Measurements from ENCODE around the gene GALNT16. TPM values are rescaled to one million over a fixed set of nuclear protein-coding genes. Genes with fewer than 3 reads are reported as not detected.
A peak's percentile ranks its signal among the peaks of the same experiment; 100 is the strongest.

The GALNT16 gene
- total and polyA plus RNA-seq, 2 donors (not counting 1 experiment from before 2014, with no cell fraction given) = 0.09 to 3.4 TPM

DNA sequence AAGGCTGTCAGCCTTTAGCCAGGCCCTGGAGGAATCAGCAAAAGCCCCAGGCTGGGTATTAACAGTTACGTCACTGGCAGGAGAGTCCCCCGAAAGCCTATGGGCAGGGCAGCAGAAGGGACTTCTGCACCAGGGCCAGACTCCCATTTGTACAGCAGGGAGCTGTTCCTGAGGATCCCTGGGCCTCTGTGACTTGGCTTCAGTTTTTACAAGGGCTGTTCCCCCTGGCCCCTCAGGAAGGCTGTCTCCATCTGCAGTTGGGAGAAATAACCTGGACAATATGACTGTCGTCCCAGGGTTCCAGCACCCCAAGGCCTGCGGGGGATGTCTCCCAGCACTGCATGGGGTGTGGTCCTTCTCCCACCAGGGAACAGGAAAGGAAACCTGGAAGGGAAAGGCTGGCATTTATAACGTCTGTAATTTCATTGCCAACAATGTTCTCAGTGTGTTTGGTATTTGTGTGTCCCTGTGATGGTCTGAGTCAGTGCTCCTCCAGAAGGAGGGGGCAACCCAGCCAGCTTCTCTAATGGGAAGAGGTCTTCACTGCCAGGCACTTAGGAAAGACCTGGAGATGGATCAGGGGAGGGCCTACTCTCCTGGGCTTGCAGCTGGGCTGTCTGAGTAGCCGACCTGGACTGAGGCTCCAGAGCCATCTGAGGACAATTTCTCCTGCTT is 95.8 kb downstream of the GALNT16 start:
- ChIA-PET POLR2A (interaction anchor here (1.3 kb wide), 1 partner anchor 42 kb away, joined by 8 read pairs; the partner anchor contains the start of genes ERH and SLC39A9), CTCF (interaction anchor here (0.6 kb wide), 1 partner anchor 568 kb away, joined by 4 read pairs; no protein-coding TSS in a partner anchor)
- H3K27me3 Mint-ChIP-seq = no peaks in the 10 kb centered on the region
- TF ChIP-seq, protein P1, sequence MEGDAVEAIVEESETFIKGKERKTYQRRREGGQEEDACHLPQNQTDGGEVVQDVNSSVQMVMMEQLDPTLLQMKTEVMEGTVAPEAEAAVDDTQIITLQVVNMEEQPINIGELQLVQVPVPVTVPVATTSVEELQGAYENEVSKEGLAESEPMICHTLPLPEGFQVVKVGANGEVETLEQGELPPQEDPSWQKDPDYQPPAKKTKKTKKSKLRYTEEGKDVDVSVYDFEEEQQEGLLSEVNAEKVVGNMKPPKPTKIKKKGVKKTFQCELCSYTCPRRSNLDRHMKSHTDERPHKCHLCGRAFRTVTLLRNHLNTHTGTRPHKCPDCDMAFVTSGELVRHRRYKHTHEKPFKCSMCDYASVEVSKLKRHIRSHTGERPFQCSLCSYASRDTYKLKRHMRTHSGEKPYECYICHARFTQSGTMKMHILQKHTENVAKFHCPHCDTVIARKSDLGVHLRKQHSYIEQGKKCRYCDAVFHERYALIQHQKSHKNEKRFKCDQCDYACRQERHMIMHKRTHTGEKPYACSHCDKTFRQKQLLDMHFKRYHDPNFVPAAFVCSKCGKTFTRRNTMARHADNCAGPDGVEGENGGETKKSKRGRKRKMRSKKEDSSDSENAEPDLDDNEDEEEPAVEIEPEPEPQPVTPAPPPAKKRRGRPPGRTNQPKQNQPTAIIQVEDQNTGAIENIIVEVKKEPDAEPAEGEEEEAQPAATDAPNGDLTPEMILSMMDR (IDR thresholded peaks at IDR 0.05) = no peak
- no peak for TF ChIP-seq EZH2 (IDR thresholded peaks at IDR 0.05; ENCODE audit: borderline replicate concordance, insufficient read depth, low read depth, low read length, poor library complexity, severe bottlenecking)
- Histone ChIP-seq H3K79me2 (ENCODE audit: control insufficient read depth, insufficient read depth, low read length) (no peaks in the 10 kb centered on the region), H3K36me3 (replicated peaks in 1 of 2; ENCODE audit: control extremely low read depth in 1 of 2, control insufficient read depth in 1 of 2, extremely low read depth in 1 of 2, insufficient read depth in 2 of 2, low read length in 1 of 2) (no peaks in the 10 kb centered on the region), H3K4me3 (ENCODE audit: control extremely low read depth in 1 of 5, extremely low read depth in 1 of 5, insufficient read depth in 1 of 5, low read depth in 2 of 5, low read length in 4 of 5) (no peak overlapping the region), H3K27me3 (replicated peaks in 1 of 4; ENCODE audit: control extremely low read depth in 1 of 4, control insufficient read depth in 3 of 4, insufficient read depth in 4 of 4, low read length in 3 of 4) (no peaks in the 10 kb centered on the region), H3K27ac (ENCODE audit: low read length in 2 of 2) (peak overlapping the region in 1 of 2 donors; percentile 93), H3K9ac (ENCODE audit: low read length) (no peak overlapping the region), H3K9me3 (ENCODE audit: control extremely low read depth in 1 of 3, control insufficient read depth in 2 of 3, insufficient read depth in 1 of 3, low read length in 2 of 3) (no peaks in the 10 kb centered on the region), H4K20me1 (ENCODE audit: control insufficient read depth, insufficient read depth, low read length, poor library complexity, severe bottlenecking) (no peaks in the 10 kb centered on the region), H2AFZ (ENCODE audit: insufficient read depth, low read depth, low read length, poor library complexity, severe bottlenecking) (peak overlapping the region; percentile 79), H3K4me1 (ENCODE audit: control insufficient read depth in 2 of 2, insufficient read depth in 2 of 2, low read length in 2 of 2) (peaks cover 32 to 48% of the 10 kb centered on the region in 2 donors), H3K4me2 (replicated peaks; ENCODE audit: low read depth, low read length, poor library complexity, severe bottlenecking) (peak overlapping the region; percentile 72)
- intact Hi-C loops (cut with micrococcal nuclease) = no loop called here
- H3K9me3 Mint-ChIP-seq (ENCODE audit: insufficient read depth) = no peaks in the 10 kb centered on the region
- DNase-seq (no peak), ATAC-seq (ENCODE audit: low read depth) (no peak)
- H3K4me3 Mint-ChIP-seq = peak overlapping the region; percentile 81
- peaks cover 56% of the 10 kb centered on the region for H3K4me1 Mint-ChIP-seq
- WGBS (ENCODE audit: insufficient coverage) = 89% methylated on average over 6 of the region's 6 CpGs
- peak overlapping the region; percentile 94 for H3K27ac Mint-ChIP-seq

DNA sequence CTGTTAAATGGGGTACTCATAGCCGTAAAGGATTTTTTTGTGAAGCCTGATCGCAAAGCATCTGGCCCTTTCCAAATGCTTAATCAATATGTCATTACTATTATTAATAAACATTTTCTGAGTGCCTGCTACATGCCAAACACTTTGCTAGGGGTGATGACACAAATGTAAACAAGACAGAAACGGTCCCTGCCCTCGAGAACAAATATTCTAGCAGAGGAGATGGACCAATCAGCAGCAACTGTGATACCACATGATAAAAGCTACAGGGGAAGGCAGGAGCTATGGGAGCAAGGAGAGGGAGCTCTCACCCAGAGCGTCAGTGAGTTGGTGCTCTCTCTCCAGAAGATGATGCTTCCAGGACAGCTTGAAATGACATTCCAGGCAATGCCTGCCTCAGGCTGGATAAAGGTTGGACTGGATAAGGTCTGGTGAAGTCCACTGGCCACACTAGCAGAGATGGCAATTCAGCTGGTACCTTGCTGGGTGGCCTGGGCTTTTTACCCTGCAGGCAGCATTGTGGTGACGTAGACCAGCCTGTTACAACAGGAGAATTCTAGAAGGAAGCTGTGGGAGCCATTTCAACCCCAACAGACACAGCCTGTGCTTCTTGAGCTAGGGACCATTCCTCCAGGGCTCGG is 97.1 kb downstream of the GALNT16 start:
- Histone ChIP-seq H3K4me2 (replicated peaks; ENCODE audit: low read depth, low read length, poor library complexity, severe bottlenecking) (no peak overlapping the region), H3K36me3 (replicated peaks in 1 of 2; ENCODE audit: control extremely low read depth in 1 of 2, control insufficient read depth in 1 of 2, extremely low read depth in 1 of 2, insufficient read depth in 2 of 2, low read length in 1 of 2) (no peaks in the 10 kb centered on the region), H3K9ac (ENCODE audit: low read length) (no peak overlapping the region), H3K9me3 (ENCODE audit: control extremely low read depth in 1 of 3, control insufficient read depth in 2 of 3, insufficient read depth in 1 of 3, low read length in 2 of 3) (no peaks in the 10 kb centered on the region), H3K4me3 (ENCODE audit: control extremely low read depth in 1 of 5, extremely low read depth in 1 of 5, insufficient read depth in 1 of 5, low read depth in 2 of 5, low read length in 4 of 5) (no peak overlapping the region), H3K27me3 (replicated peaks in 1 of 4; ENCODE audit: control extremely low read depth in 1 of 4, control insufficient read depth in 3 of 4, insufficient read depth in 4 of 4, low read length in 3 of 4) (no peaks in the 10 kb centered on the region), H2AFZ (ENCODE audit: insufficient read depth, low read depth, low read length, poor library complexity, severe bottlenecking) (no peak overlapping the region), H3K4me1 (ENCODE audit: control insufficient read depth in 2 of 2, insufficient read depth in 2 of 2, low read length in 2 of 2) (peaks cover 27 to 40% of the 10 kb centered on the region in 2 donors), H3K27ac (ENCODE audit: low read length in 2 of 2) (no peak overlapping the region), H4K20me1 (ENCODE audit: control insufficient read depth, insufficient read depth, low read length, poor library complexity, severe bottlenecking) (no peaks in the 10 kb centered on the region), H3K79me2 (ENCODE audit: control insufficient read depth, insufficient read depth, low read length) (no peaks in the 10 kb centered on the region)
- CTCF ChIA-PET = interaction anchor here (0.6 to 0.7 kb wide), 2 partner anchors 77 to 103 kb away, joined by 3 read pairs; no protein-coding TSS in a partner anchor
- TF ChIP-seq EZH2 (IDR thresholded peaks at IDR 0.05; ENCODE audit: borderline replicate concordance, insufficient read depth, low read depth, low read length, poor library complexity, severe bottlenecking) = no peak
- TF ChIP-seq, protein P1 (IDR thresholded peaks at IDR 0.05) = no peak
- ATAC-seq (ENCODE audit: low read depth) = no peak
- Mint-ChIP-seq H3K27ac (no peak overlapping the region), H3K27me3 (no peaks in the 10 kb centered on the region), H3K4me3 (no peak overlapping the region), H3K4me1 (peaks cover 55% of the 10 kb centered on the region), H3K9me3 (ENCODE audit: insufficient read depth) (no peaks in the 10 kb centered on the region)
- no peak for DNase-seq
- intact Hi-C loops (cut with micrococcal nuclease) = no loop called here
- 100% methylated on average over 3 of the region's 7 CpGs for WGBS (ENCODE audit: insufficient coverage)
- POLR2A ChIA-PET = no interaction called here
